ENCODE results near the gene CEP290.

- no peak for TF ChIP-seq EZH2 (IDR thresholded peaks at IDR 0.05; ENCODE audit: borderline replicate concordance)
- no peak for TF ChIP-seq EZH2phosphoT487 (IDR thresholded peaks at IDR 0.05; ENCODE audit: low read depth, severe bottlenecking, unreplicated experiment)
Observed at GRCh38 chr12:88142610-88142991, 713 bp upstream of the CEP290 start.

All from hepatocyte (in vitro differentiated cells).